CD14-positive monocyte (primary cell): ENCODE results near the gene LHX3. TPM values are rescaled to one million over a fixed set of nuclear protein-coding genes. Genes with fewer than 3 reads are reported as not detected.

Experiments
- DNase-seq, 3 donors: peaks; one replicate each; pipeline ENCODE4 v3.0.0-alpha.2; 2011 to 2022
- H2AFZ ChIP-seq: 2 replicates; pipeline ENCODE4 v1.6.0; 2012; ENCODE audit warnings: mild to moderate bottlenecking, low read depth, low read length, inconsistent platforms; ENCODE audit not compliant: insufficient read depth, poor library complexity, severe bottlenecking
- H3K27ac ChIP-seq, 2 donors: 1 replicate in 1 of 2; 2 replicates in 1 of 2; pipeline ENCODE4 v1.5.1; 2012 to 2013; ENCODE audit warnings: low read length in 2 of 2, control low read depth in 1 of 2, inconsistent platforms in 1 of 2, low read depth in 1 of 2, mild to moderate bottlenecking in 1 of 2
- H3K27me3 ChIP-seq, 2 donors: one replicate each; pipeline versions ENCODE4 v1.6.0 to v1.6.1; 2011 to 2013; ENCODE audit warnings: low read length in 2 of 2; ENCODE audit not compliant: control insufficient read depth in 2 of 2, insufficient read depth in 2 of 2
- H3K36me3 ChIP-seq, 2 donors: replicated peaks in 1 of 2; 1 replicate in 1 of 2; 2 replicates in 1 of 2; pipeline versions ENCODE4 v1.5.1 to v1.6.1; 2012 to 2013; ENCODE audit warnings: low read length in 2 of 2, control low read depth in 1 of 2, inconsistent platforms in 1 of 2, mild to moderate bottlenecking in 1 of 2; ENCODE audit not compliant: insufficient read depth in 2 of 2, control insufficient read depth in 1 of 2
- H3K4me1 ChIP-seq, 2 donors: 1 replicate in 1 of 2; 2 replicates in 1 of 2; pipeline versions ENCODE4 v1.5.1 to v1.6.1; 2012 to 2013; ENCODE audit warnings: low read length in 2 of 2, control low read depth in 1 of 2, inconsistent platforms in 1 of 2, mild to moderate bottlenecking in 1 of 2, moderate library complexity in 1 of 2; ENCODE audit not compliant: insufficient read depth in 2 of 2, control insufficient read depth in 1 of 2
- H3K4me2 ChIP-seq: replicated peaks from 2 replicates; pipeline ENCODE3; 2012; ENCODE audit warnings: low read length, moderate library complexity, mild to moderate bottlenecking; ENCODE audit not compliant: poor library complexity, severe bottlenecking; ENCODE audit errors: extremely low read depth
- H3K4me3 ChIP-seq, 3 experiments: fragments of 200-600 bp in 1 of 3; sonication (generic) in 1 of 3; replicated peaks in 1 of 3; 1 replicate in 2 of 3; 2 replicates in 1 of 3; pipeline ENCODE4 v1.5.1; 2011 to 2013; ENCODE audit warnings: low read length in 3 of 3, mild to moderate bottlenecking in 3 of 3, control low read depth in 2 of 3, low read depth in 2 of 3, inconsistent platforms in 1 of 3, moderate library complexity in 1 of 3
- H3K79me2 ChIP-seq: 2 replicates; pipeline ENCODE4 v1.6.0; 2012; ENCODE audit warnings: mild to moderate bottlenecking, control low read depth, inconsistent platforms, low read length, moderate library complexity; ENCODE audit not compliant: insufficient read depth
- H3K9ac ChIP-seq: 2 replicates; pipeline ENCODE4 v1.6.0; 2017; ENCODE audit warnings: low read length, mild to moderate bottlenecking; ENCODE audit not compliant: insufficient read depth, poor library complexity, severe bottlenecking
- H3K9me3 ChIP-seq, 2 donors: replicated peaks in 1 of 2; 1 replicate in 1 of 2; 2 replicates in 1 of 2; pipeline versions ENCODE4 v1.5.1 to v1.6.1; 2012 to 2013; ENCODE audit warnings: low read length in 2 of 2, control low read depth in 1 of 2; ENCODE audit not compliant: control insufficient read depth in 1 of 2, insufficient read depth in 1 of 2
- H4K20me1 ChIP-seq: 2 replicates; pipeline ENCODE4 v1.6.0; 2012; ENCODE audit warnings: mild to moderate bottlenecking, low read length, control low read depth, moderate library complexity; ENCODE audit not compliant: insufficient read depth
- H3K27ac Mint-ChIP-seq, 7 donors: one replicate each; pipeline ENCODE4 v1.8.0; 2020; ENCODE audit warnings: mild to moderate bottlenecking in 7 of 7, mixed read lengths in 7 of 7, moderate library complexity in 6 of 7, inconsistent platforms in 2 of 7
- H3K27me3 Mint-ChIP-seq, 3 donors: one replicate each; pipeline ENCODE4 v1.8.0; 2021 to 2022; ENCODE audit warnings: low read depth in 3 of 3, mild to moderate bottlenecking in 3 of 3, mixed read lengths in 3 of 3, moderate library complexity in 3 of 3, inconsistent platforms in 1 of 3
- H3K36me3 Mint-ChIP-seq, 2 donors: one replicate each; pipeline ENCODE4 v1.8.0; 2020; ENCODE audit warnings: mixed read lengths in 2 of 2, inconsistent platforms in 1 of 2, mild to moderate bottlenecking in 1 of 2
- H3K4me1 Mint-ChIP-seq: one replicate; pipeline ENCODE4 v1.8.0; 2020; ENCODE audit warnings: mild to moderate bottlenecking, mixed read lengths
- H3K4me3 Mint-ChIP-seq, 2 donors: one replicate each; pipeline ENCODE4 v1.8.0; 2020; ENCODE audit warnings: mild to moderate bottlenecking in 2 of 2, mixed read lengths in 2 of 2, moderate library complexity in 1 of 2
- H3K9me3 Mint-ChIP-seq, 7 donors: one replicate each; pipeline ENCODE4 v1.8.0; 2020 to 2022; ENCODE audit warnings: mixed read lengths in 7 of 7, mild to moderate bottlenecking in 6 of 7, moderate library complexity in 6 of 7, inconsistent platforms in 2 of 7
- CTCF ChIP-seq: fragments of 200-600 bp; IDR thresholded peaks from one replicate; pipeline ENCODE4 v1.8.0; 2022; ENCODE audit warnings: antibody characterized with exemption, mild to moderate bottlenecking
- WGBS: methylation state at CpG from one replicate; pipeline ENCODE4 v1.1.5; 2013; ENCODE audit warnings: missing lambda C conversion rate; ENCODE audit not compliant: insufficient coverage; 5-methylcytosine and 5-hydroxymethylcytosine counted together
- intact Hi-C, 2 donors: fragments of 100-400 bp; cut with micrococcal nuclease; formaldehyde crosslinking; loops; one replicate each; pipeline versions ENCODE4 v1.15.0 to v1.15.1; 2023
- polyA plus RNA-seq, 3 donors: library from polyadenylated mRNA; depleted of rRNA in 1 of 3; unstranded in 2 of 3; stranded (reverse) in 1 of 3; fragments of 300-500 nt in 2 of 3; fragments of >200 nt in 1 of 3; fragmentation: Illumina TruSeq in 2 of 3; gene quantifications; 1 replicate in 2 of 3; 2 replicates in 1 of 3; pipeline ENCODE4 v1.2.3, GENCODE V29; 2012 to 2021

LHX3 gene
- polyA plus RNA-seq, 3 donors, result not detected

DNA sequence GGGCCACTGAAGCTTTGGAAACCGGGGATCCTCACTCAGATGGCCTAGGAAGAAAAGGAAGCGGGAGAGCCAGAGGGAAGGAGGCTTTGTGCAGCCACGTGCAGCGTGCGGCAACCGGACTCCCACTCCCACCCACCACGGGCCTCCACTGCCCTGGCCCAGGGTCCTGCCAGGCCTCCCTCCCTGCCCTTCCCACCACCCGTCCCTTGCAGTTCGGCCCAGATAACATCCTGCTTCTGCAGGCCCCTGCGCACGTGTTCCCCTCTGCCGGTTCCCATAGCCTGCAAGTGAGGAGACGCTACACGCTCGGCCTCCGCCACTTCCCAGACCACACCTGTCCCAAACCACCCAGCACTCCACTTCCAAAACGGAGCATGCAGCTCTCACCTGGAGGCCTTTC, 4.3 kb upstream of the LHX3 start:
- peaks cover 3 to 13% of the 10 kb centered on the region in 2 donors for H3K27me3 ChIP-seq
- H3K4me1 ChIP-seq, result no peaks in the 10 kb centered on the region
- no peak overlapping the region for H3K9ac ChIP-seq
- WGBS, result 95% methylated on average over 13 of the region's 17 CpGs
- Mint-ChIP-seq H3K27me3 (peaks cover 11 to 22% (median 12%) of the 10 kb centered on the region in 3 donors), H3K4me3 (no peak overlapping the region), H3K27ac (no peak overlapping the region), H3K9me3 (peaks cover 0 to 9% (median 3%) of the 10 kb centered on the region in 7 donors), H3K4me1 (peaks cover 6% of the 10 kb centered on the region), H3K36me3 (peaks cover 41 to 42% of the 10 kb centered on the region in 2 donors)
- no peak overlapping the region for H3K4me2 ChIP-seq
- TF ChIP-seq CTCF, result no peak
- peaks cover 1 to 8% of the 10 kb centered on the region in 2 donors for H3K9me3 ChIP-seq
- H3K27ac ChIP-seq, result no peak overlapping the region
- peaks cover 11 to 28% of the 10 kb centered on the region in 2 donors for H3K36me3 ChIP-seq
- no peak overlapping the region for H2AFZ ChIP-seq
- H4K20me1 ChIP-seq, result no peaks in the 10 kb centered on the region
- DNase-seq, result no peak
- no peak overlapping the region for H3K4me3 ChIP-seq
- H3K79me2 ChIP-seq, result no peaks in the 10 kb centered on the region
- intact Hi-C loops, result no loop called here

- intact Hi-C loops, result no loop called here
- H4K20me1 ChIP-seq, result no peaks in the 10 kb centered on the region
- no peak overlapping the region for H3K27ac ChIP-seq
- peaks cover 5 to 18% of the 10 kb centered on the region in 2 donors for H3K27me3 ChIP-seq
- H2AFZ ChIP-seq, result no peak overlapping the region
- no peak overlapping the region for H3K4me3 ChIP-seq
- peaks cover 3 to 7% of the 10 kb centered on the region in 2 donors for H3K9me3 ChIP-seq
- TF ChIP-seq CTCF, result no peak
- WGBS, result 94% methylated on average over 16 of the region's 17 CpGs
- peaks cover 36 to 38% of the 10 kb centered on the region in 2 donors for H3K36me3 Mint-ChIP-seq
- H3K9me3 Mint-ChIP-seq, result peaks cover 0 to 3% (median 1%) of the 10 kb centered on the region in 7 donors
- H3K36me3 ChIP-seq, result peaks cover 6 to 22% of the 10 kb centered on the region in 2 donors
- no peak for DNase-seq
- peaks cover 16 to 27% (median 16%) of the 10 kb centered on the region in 3 donors for H3K27me3 Mint-ChIP-seq
- H3K4me1 ChIP-seq, result no peaks in the 10 kb centered on the region
- no peak overlapping the region for H3K9ac ChIP-seq
- H3K27ac Mint-ChIP-seq, result no peak overlapping the region
- H3K4me2 ChIP-seq, result no peak overlapping the region
- H3K79me2 ChIP-seq, result no peaks in the 10 kb centered on the region
- no peak overlapping the region for H3K4me3 Mint-ChIP-seq
- peaks cover 6% of the 10 kb centered on the region for H3K4me1 Mint-ChIP-seq
Measured at GRCh38 chr9:136208675-136209074, 3.7 kb upstream of the LHX3 start.
